Testis (tissue), 3 donors: ENCODE results near the gene ASB18. TPM values are rescaled to one million over a fixed set of nuclear protein-coding genes. Genes with fewer than 3 reads are reported as not detected.

Experiments used
- DNase-seq: peaks from one replicate; pipeline ENCODE4 v3.0.0-alpha.2; 2019
- H3K27ac ChIP-seq, 2 donors: fragments of 200-600 bp; sonication (generic); one replicate each; pipeline ENCODE4 v1.5.1; 2019
- H3K27me3 ChIP-seq: fragments of 200-600 bp; sonication (generic); one replicate; pipeline ENCODE4 v1.5.1; 2019
- H3K36me3 ChIP-seq: fragments of 200-600 bp; sonication (generic); one replicate; pipeline ENCODE4 v1.5.1; 2017; ENCODE audit warnings: low read depth; ENCODE audit errors: missing control alignments
- H3K4me1 ChIP-seq: fragments of 200-600 bp; sonication (generic); one replicate; pipeline ENCODE4 v1.5.1; 2019
- H3K4me3 ChIP-seq, 2 donors: fragments of 200-600 bp; sonication (generic); one replicate each; pipeline ENCODE4 v1.5.1; 2017 to 2019
- H3K9me3 ChIP-seq: fragments of 200-600 bp; sonication (generic); one replicate; pipeline ENCODE4 v1.5.1; 2017
- CTCF ChIP-seq, 3 experiments: fragments of 450-650 bp in 2 of 3; fragments of 200-600 bp in 1 of 3; sonication (generic) in 1 of 3; IDR thresholded peaks; one replicate each; pipeline ENCODE4 v1.5.1; 2016 to 2019; ENCODE audit warnings: antibody characterized with exemption in 3 of 3, mild to moderate bottlenecking in 2 of 3, moderate library complexity in 1 of 3
- POLR2A ChIP-seq: fragments of 450-650 bp; IDR thresholded peaks from one replicate; pipeline ENCODE4 v1.6.1; 2017; ENCODE audit warnings: antibody characterized with exemption, mild to moderate bottlenecking, moderate library complexity
- WGBS, 2 donors: methylation state at CpG; one replicate each; pipeline ENCODE4 v1.1.5; 2018; 5-methylcytosine and 5-hydroxymethylcytosine counted together
- intact Hi-C: fragments of 100-400 bp; cut with DNase I; formaldehyde crosslinking; loops from one replicate; pipeline ENCODE4 v1.15.1; 2023; ENCODE audit warnings: low total_unique reads
- polyA plus RNA-seq: library from polyadenylated mRNA; stranded (reverse); fragments of 350-450 nt; fragmentation: Illumina TruSeq; extraction: RNeasy Lipid Tissue Mini Kit (QIAGEN cat#74804); gene quantifications from one replicate; pipeline ENCODE4 v1.2.3, GENCODE V29; 2014; ENCODE audit warnings: low read depth, low replicate concordance; ENCODE audit not compliant: insufficient read depth
- total RNA-seq, 2 donors: library from RNA; depleted of rRNA; stranded (reverse); fragments of >200 nt; gene quantifications; one replicate each; pipeline ENCODE4 v1.2.3, GENCODE V29; 2016

The ASB18 gene
- total and polyA plus RNA-seq, 3 donors from 2014 or later, result 0.43 to 4.9 (median 0.67) TPM

- DNase-seq, result peak; percentile 64
- TF ChIP-seq CTCF (IDR thresholded peaks at IDR 0.05) (no peak), POLR2A (no peak)
Measured at GRCh38 chr2:236168110-236169080, 95.8 kb downstream of the ASB18 start, which contains the start of gene GBX2. TSS of gene GBX2 (minus strand) at chr2:236168386. CDS start at chr2:236167971, 415 bp downstream.

GRCh38 chr2:236167297-236168109 lies 96.7 kb downstream of the ASB18 start:
- Histone ChIP-seq H3K27ac (no peak overlapping the region), H3K9me3 (no peaks in the 10 kb centered on the region), H3K4me1 (peaks cover 15% of the 10 kb centered on the region), H3K4me3 (peak overlapping the region; percentile 6 to 47), H3K27me3 (no peaks in the 10 kb centered on the region), H3K36me3 (no peaks in the 10 kb centered on the region)
- TF ChIP-seq POLR2A (no peak), CTCF (IDR thresholded peaks at IDR 0.05) (no peak)
- intact Hi-C loops, result loop anchor here (10.0 kb wide), 1 partner anchor 393 kb away; no protein-coding TSS in a partner anchor
- WGBS, 2 donors, result 1 to 7% methylated on average over 3 to 40 of the region's 112 CpGs
- DNase-seq, result no peak

More at GRCh38 chr2:236168110-236169080, 95.8 kb downstream of the ASB18 start, which contains the start of gene GBX2:
- Histone ChIP-seq H3K9me3 (no peaks in the 10 kb centered on the region), H3K4me3 (peak within 1 kb of the TSS; percentile 6 to 47), H3K36me3 (no peaks in the 10 kb centered on the region), H3K4me1 (peaks cover 15% of the 10 kb centered on the region), H3K27me3 (no peaks in the 10 kb centered on the region), H3K27ac (no peak within 1 kb of the TSS)
- intact Hi-C loops, result loop anchor here (10.0 kb wide), 1 partner anchor 394 kb away; no protein-coding TSS in a partner anchor
- 2 to 7% methylated on average over 11 to 73 of the region's 105 CpGs for WGBS, 2 donors

- Histone ChIP-seq H3K27ac (no peak overlapping the region), H3K9me3 (no peaks in the 10 kb centered on the region), H3K4me3 (peak overlapping the region; percentile 6 to 47), H3K4me1 (peaks cover 15% of the 10 kb centered on the region), H3K27me3 (no peaks in the 10 kb centered on the region), H3K36me3 (no peaks in the 10 kb centered on the region)
- intact Hi-C loops, result loop anchor here (10.0 kb wide), 1 partner anchor 392 kb away; no protein-coding TSS in a partner anchor
- DNase-seq, result no peak
- 4 to 6% methylated on average over 6 to 28 of the region's 29 CpGs for WGBS, 2 donors
- no peak for TF ChIP-seq POLR2A
- TF ChIP-seq CTCF (IDR thresholded peaks at IDR 0.05), result no peak
Measured at GRCh38 chr2:236166796-236167296, 97.4 kb downstream of the ASB18 start.

- no peaks in the 10 kb centered on the region for H3K36me3 ChIP-seq
- H3K4me3 ChIP-seq, result no peak overlapping the region
- no peaks in the 10 kb centered on the region for H3K9me3 ChIP-seq
- H3K27me3 ChIP-seq, result no peaks in the 10 kb centered on the region
- 13 to 15% methylated on average over 43 to 54 of the region's 58 CpGs for WGBS, 2 donors
- peak; percentile 33 for DNase-seq
- H3K4me1 ChIP-seq, result peaks cover 15% of the 10 kb centered on the region
- TF ChIP-seq CTCF (IDR thresholded peaks at IDR 0.05), result no peak
- no peak for TF ChIP-seq POLR2A
- intact Hi-C loops, result loop anchor here (10.0 kb wide), 1 partner anchor 391 kb away; no protein-coding TSS in a partner anchor
- H3K27ac ChIP-seq, result no peak overlapping the region
Measured at GRCh38 chr2:236165842-236166795, 98.1 kb downstream of the ASB18 start.
